PC-9 (cell line): ENCODE data around the gene HSPB3. TPM values are rescaled to one million over a fixed set of nuclear protein-coding genes. Genes with fewer than 3 reads are reported as not detected.

ENCODE experiments used
- BruUV-seq: library from RNA; stranded (reverse); fragments of 400-500 nt; replicated peaks from 2 replicates; lab custom pipeline; 2021; lab: Mats Ljungman, UMichigan
- CTCF ChIA-PET: fragments of 300-600 bp; sonication (Branson Sonifier 250); formaldehyde crosslinking; loops from one replicate; lab custom pipeline; 2022; ENCODE audit warnings: antibody characterized with exemption; lab: Charles Lee
- POLR2A ChIA-PET: fragments of 300-600 bp; sonication (Branson Sonifier 250); formaldehyde crosslinking; loops from one replicate; lab custom pipeline; 2022; ENCODE audit warnings: antibody characterized with exemption; ENCODE audit not compliant: unreplicated experiment; lab: Charles Lee
- DNase-seq, 2 experiments: peaks; one replicate each; pipeline versions ENCODE4 v3.0.0 to v3.0.0-alpha.2; 2015 to 2022; ENCODE audit warnings: mixed read lengths in 1 of 2
- H2AFZ ChIP-seq: fragments of 200-600 bp; sonication (generic); 2 replicates; pipeline ENCODE4 v1.8.1; 2017; ENCODE audit warnings: antibody characterized with exemption
- H3F3A ChIP-seq: fragments of 200-600 bp; sonication (generic); 2 replicates; pipeline ENCODE4 v1.8.1; 2017; ENCODE audit warnings: antibody characterized with exemption, mild to moderate bottlenecking, low read depth; ENCODE audit not compliant: insufficient read depth
- H3K27ac ChIP-seq: fragments of 200-600 bp; sonication (generic); 2 replicates; pipeline ENCODE4 v1.6.1; 2016; ENCODE audit warnings: mixed run types
- H3K27me3 ChIP-seq: fragments of 200-600 bp; sonication (generic); 2 replicates; pipeline ENCODE4 v1.6.1; 2016; ENCODE audit warnings: low read depth, mixed run types; ENCODE audit not compliant: insufficient read depth
- H3K36me3 ChIP-seq: fragments of 200-600 bp; sonication (generic); 2 replicates; pipeline ENCODE4 v1.6.1; 2016; ENCODE audit warnings: low read depth, mixed run types
- H3K4me1 ChIP-seq: fragments of 200-600 bp; sonication (generic); replicated peaks from 2 replicates; pipeline ENCODE4 v1.6.1; 2016; ENCODE audit warnings: mixed run types; ENCODE audit not compliant: insufficient read depth
- H3K4me2 ChIP-seq: fragments of 200-600 bp; sonication (generic); 2 replicates; pipeline ENCODE4 v1.6.1; 2017; ENCODE audit warnings: mixed run types
- H3K4me3 ChIP-seq: fragments of 200-600 bp; sonication (generic); 2 replicates; pipeline ENCODE4 v1.6.1; 2016; ENCODE audit warnings: mixed run types
- H3K79me2 ChIP-seq: fragments of 200-600 bp; sonication (generic); 2 replicates; pipeline ENCODE4 v1.6.1; 2017; ENCODE audit warnings: low read depth, mixed run types
- H3K9me2 ChIP-seq: fragments of 200-600 bp; sonication (generic); 2 replicates; pipeline ENCODE4 v1.8.1; 2017; ENCODE audit warnings: mild to moderate bottlenecking; ENCODE audit not compliant: insufficient read depth
- H3K9me3 ChIP-seq: fragments of 200-600 bp; sonication (generic); 2 replicates; pipeline ENCODE4 v1.8.1; 2016; ENCODE audit warnings: low read depth; ENCODE audit not compliant: insufficient read depth
- H4K20me1 ChIP-seq: fragments of 200-600 bp; sonication (generic); 2 replicates; pipeline ENCODE4 v1.8.1; 2017; ENCODE audit not compliant: insufficient read depth
- EZH2 ChIP-seq: fragments of 200-600 bp; sonication (generic); IDR thresholded peaks from 2 replicates; pipeline ENCODE4 v1.8.0; 2017; ENCODE audit warnings: antibody characterized with exemption, low read depth
- intact Hi-C: fragments of 100-400 bp; cut with micrococcal nuclease; formaldehyde crosslinking; loops from one replicate; pipeline ENCODE4 v1.10.0; 2022; ENCODE audit not compliant: unreplicated experiment
- total RNA-seq: library from RNA; stranded (reverse); gene quantifications from 2 replicates; pipeline ENCODE4 v1.2.3, GENCODE V29; 2021
- TF ChIP-seq, protein P1 (sequence below): fragments of 200-600 bp; sonication (generic); conservative IDR thresholded peaks from 2 replicates; pipeline ENCODE4 v1.6.1; 2017; ENCODE audit warnings: mixed run types, antibody characterized with exemption, mild to moderate bottlenecking, moderate library complexity

Gene HSPB3
- total RNA-seq, 1 experiment from 2014 or later = not detected

DNA sequence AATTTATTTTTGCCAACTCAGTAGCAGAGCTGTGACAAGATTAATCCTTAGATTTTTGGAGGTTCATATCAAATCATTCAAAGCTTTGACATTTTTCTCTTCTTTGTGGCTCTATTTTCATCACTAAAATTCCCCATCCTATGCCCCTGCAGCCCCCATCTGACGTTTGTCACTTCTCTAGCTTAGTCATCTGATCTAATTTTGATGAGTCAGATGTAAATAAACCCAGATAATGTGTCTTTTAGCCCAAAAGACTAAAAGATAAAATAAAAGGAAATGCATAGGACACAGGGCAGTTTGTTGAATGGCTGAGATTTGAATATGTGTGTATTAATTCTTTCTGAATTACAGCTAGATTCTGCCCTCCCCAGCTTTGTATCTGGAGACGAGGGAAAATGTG lies 897 bp upstream of the HSPB3 start:
- POLR2A ChIA-PET = no interaction called here
- Histone ChIP-seq H3K27me3 (no peaks in the 10 kb centered on the region), H3K4me3 (no peak overlapping the region), H2AFZ (no peak overlapping the region), H3K4me1 (0 out of 2 replicates have a peak, but pooled peaks cover 7% of the 10 kb centered on the region), H3K9me3 (no peaks in the 10 kb centered on the region), H3K4me2 (no peak overlapping the region), H3K36me3 (no peaks in the 10 kb centered on the region), H3K27ac (no peak overlapping the region), H4K20me1 (no peaks in the 10 kb centered on the region), H3F3A (no peaks in the 10 kb centered on the region), H3K9me2 (no peaks in the 10 kb centered on the region), H3K79me2 (no peaks in the 10 kb centered on the region)
- BruUV-seq = no TSS peak
- CTCF ChIA-PET = no interaction called here
- no peak for TF ChIP-seq EZH2
- TF ChIP-seq, protein P1, sequence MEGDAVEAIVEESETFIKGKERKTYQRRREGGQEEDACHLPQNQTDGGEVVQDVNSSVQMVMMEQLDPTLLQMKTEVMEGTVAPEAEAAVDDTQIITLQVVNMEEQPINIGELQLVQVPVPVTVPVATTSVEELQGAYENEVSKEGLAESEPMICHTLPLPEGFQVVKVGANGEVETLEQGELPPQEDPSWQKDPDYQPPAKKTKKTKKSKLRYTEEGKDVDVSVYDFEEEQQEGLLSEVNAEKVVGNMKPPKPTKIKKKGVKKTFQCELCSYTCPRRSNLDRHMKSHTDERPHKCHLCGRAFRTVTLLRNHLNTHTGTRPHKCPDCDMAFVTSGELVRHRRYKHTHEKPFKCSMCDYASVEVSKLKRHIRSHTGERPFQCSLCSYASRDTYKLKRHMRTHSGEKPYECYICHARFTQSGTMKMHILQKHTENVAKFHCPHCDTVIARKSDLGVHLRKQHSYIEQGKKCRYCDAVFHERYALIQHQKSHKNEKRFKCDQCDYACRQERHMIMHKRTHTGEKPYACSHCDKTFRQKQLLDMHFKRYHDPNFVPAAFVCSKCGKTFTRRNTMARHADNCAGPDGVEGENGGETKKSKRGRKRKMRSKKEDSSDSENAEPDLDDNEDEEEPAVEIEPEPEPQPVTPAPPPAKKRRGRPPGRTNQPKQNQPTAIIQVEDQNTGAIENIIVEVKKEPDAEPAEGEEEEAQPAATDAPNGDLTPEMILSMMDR = no peak
- DNase-seq = no peak
- intact Hi-C loops = no loop called here

DNA sequence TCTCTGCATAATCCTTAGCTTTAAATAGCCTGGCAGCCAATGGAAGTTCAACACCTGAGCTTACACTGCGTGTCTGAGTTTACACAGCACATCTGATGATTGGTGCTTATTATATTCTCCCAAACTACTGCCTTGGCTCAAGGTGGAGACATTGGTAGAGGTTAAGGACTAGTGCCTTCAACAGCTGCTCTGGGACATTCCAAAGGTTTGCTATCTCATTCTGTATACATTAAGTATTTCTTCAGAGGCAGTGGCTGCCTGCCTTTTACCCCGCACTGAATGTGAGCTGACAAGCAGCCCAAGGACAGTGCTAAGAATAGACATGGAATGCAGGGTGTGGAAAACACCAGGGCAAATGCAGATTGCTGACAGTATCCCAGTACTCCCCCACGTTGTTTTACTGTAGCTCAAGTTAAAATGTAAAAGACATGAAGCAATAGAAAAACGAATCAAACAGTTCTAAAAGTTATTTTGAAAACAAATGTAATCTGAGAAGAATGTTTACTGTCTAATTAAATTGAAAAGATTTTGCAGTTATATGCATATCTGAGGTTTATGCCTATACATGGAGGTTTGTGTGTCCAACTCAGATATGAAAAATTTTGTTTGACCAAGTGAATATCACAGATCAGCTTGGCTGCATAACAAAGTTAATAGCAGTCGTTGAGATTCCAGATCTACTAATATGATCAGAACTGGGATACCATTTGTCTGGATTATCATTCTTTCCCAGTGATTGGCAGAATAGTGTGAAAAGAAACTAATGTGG lies 1.8 kb downstream of the HSPB3 start:
- CTCF ChIA-PET = no interaction called here
- Histone ChIP-seq H3F3A (no peaks in the 10 kb centered on the region), H3K9me3 (no peaks in the 10 kb centered on the region), H3K4me1 (0 out of 2 replicates have a peak, but pooled peaks cover 7% of the 10 kb centered on the region), H3K4me3 (no peak overlapping the region), H3K36me3 (no peaks in the 10 kb centered on the region), H3K9me2 (no peaks in the 10 kb centered on the region), H3K4me2 (peak overlapping the region; percentile 37; the same call in 1 of the 2 replicates), H4K20me1 (no peaks in the 10 kb centered on the region), H3K79me2 (no peaks in the 10 kb centered on the region), H3K27me3 (no peaks in the 10 kb centered on the region), H3K27ac (no peak overlapping the region), H2AFZ (no peak overlapping the region)
- peak in 1 of 2 experiments; percentile 58 for DNase-seq
- no TSS peak for BruUV-seq
- POLR2A ChIA-PET = no interaction called here
- intact Hi-C loops = no loop called here
- TF ChIP-seq, protein P1 = no peak
- TF ChIP-seq EZH2 = no peak

DNA sequence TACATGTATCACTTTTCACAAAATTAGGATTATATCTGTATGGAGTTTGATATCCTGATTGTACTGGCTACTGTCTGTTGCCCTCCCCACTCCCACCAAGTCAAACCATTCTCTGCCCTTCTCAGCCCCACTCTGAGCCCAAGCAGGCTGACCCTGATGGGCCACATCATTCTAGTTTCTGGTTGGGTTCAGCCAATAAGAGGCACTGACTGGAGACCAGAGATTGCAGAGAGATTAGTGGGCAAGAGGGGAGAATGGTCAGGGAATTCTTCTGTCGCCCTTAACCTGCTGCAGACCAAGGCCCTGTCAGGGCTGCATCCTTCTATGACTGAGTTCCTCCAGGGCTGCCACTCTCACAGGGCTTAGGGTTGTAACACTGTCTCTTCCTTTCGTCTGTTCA lies 2.7 kb downstream of the HSPB3 start:
- Histone ChIP-seq H3K9me2 (no peaks in the 10 kb centered on the region), H3F3A (no peaks in the 10 kb centered on the region), H3K27ac (no peak overlapping the region), H3K27me3 (no peaks in the 10 kb centered on the region), H3K79me2 (no peaks in the 10 kb centered on the region), H3K4me1 (0 out of 2 replicates have a peak, but pooled peaks cover 7% of the 10 kb centered on the region), H4K20me1 (no peaks in the 10 kb centered on the region), H3K4me3 (no peak overlapping the region), H3K4me2 (no peak overlapping the region), H3K36me3 (no peaks in the 10 kb centered on the region), H2AFZ (no peak overlapping the region), H3K9me3 (no peaks in the 10 kb centered on the region)
- ChIA-PET CTCF (no interaction called here), POLR2A (no interaction called here)
- DNase-seq = no peak
- TF ChIP-seq, protein P1 = no peak
- TF ChIP-seq EZH2 = no peak
- intact Hi-C loops = no loop called here
- no TSS peak for BruUV-seq
